Gastrocnemius medialis (tissue), 4 donors: Measurements from ENCODE around the gene LCE3C. TPM values are rescaled to one million over a fixed set of nuclear protein-coding genes. Genes with fewer than 3 reads are reported as not detected.

Experiments
- ATAC-seq, 2 donors: fragments of 150-250 bp; one replicate each; pipeline ENCODE4 v1.9.1; 2016
- DNase-seq, 2 donors: peaks; one replicate each; pipeline ENCODE4 v3.0.0-alpha.2; 2019
- H3K27ac ChIP-seq, 4 donors: fragments of 200-600 bp; sonication (generic); 1 replicate in 1 of 4; 2 replicates in 3 of 4; pipeline ENCODE4 v1.5.1; 2016 to 2018; ENCODE audit warnings: mild to moderate bottlenecking in 2 of 4, moderate library complexity in 1 of 4
- H3K27me3 ChIP-seq, 3 donors: fragments of 200-600 bp; sonication (generic) in 2 of 3; 1 replicate in 1 of 3; 2 replicates in 2 of 3; pipeline versions ENCODE4 v1.5.1 to v1.6.0; 2016 to 2019; ENCODE audit warnings: mild to moderate bottlenecking in 1 of 3, moderate library complexity in 1 of 3
- H3K36me3 ChIP-seq, 2 donors: fragments of 200-600 bp; sonication (generic) in 1 of 2; one replicate each; pipeline ENCODE4 v1.5.1; 2017 to 2018
- H3K4me1 ChIP-seq, 2 donors: fragments of 200-600 bp; sonication (generic) in 1 of 2; one replicate each; pipeline ENCODE4 v1.5.1; 2016 to 2017; ENCODE audit warnings: mild to moderate bottlenecking in 2 of 2
- H3K4me3 ChIP-seq, 4 donors: fragments of 200-600 bp; sonication (generic) in 3 of 4; 1 replicate in 1 of 4; 2 replicates in 3 of 4; pipeline ENCODE4 v1.5.1; 2016 to 2019; ENCODE audit warnings: mild to moderate bottlenecking in 2 of 4
- H3K9me3 ChIP-seq, 3 donors: fragments of 200-600 bp; sonication (generic) in 2 of 3; 1 replicate in 1 of 3; 2 replicates in 2 of 3; pipeline ENCODE4 v1.5.1; 2016 to 2019
- CTCF ChIP-seq, 5 experiments: fragments of 450-650 bp in 3 of 5; fragments of 200-600 bp in 2 of 5; sonication (generic) in 2 of 5; IDR thresholded peaks in 4 of 5; conservative IDR thresholded peaks in 1 of 5; 1 replicate in 4 of 5; 2 replicates in 1 of 5; pipeline ENCODE4 v1.5.1; 2016 to 2019; ENCODE audit warnings: antibody characterized with exemption in 5 of 5, mild to moderate bottlenecking in 3 of 5, moderate library complexity in 3 of 5
- POLR2A ChIP-seq, 2 donors: fragments of 450-650 bp; IDR thresholded peaks; one replicate each; pipeline ENCODE4 v1.6.1; 2017; ENCODE audit warnings: antibody characterized with exemption in 2 of 2, mild to moderate bottlenecking in 2 of 2, moderate library complexity in 2 of 2
- in situ Hi-C, 4 donors: fragments of 200-750 bp; cut with MboI; loops; one replicate each; pipeline versions ENCODE4 v1.15.0 to v1.8.0; 2017; ENCODE audit warnings: low sequenced_read_pairs in 4 of 4
- intact Hi-C: fragments of 100-400 bp; cut with DNase I; formaldehyde crosslinking; loops from one replicate; pipeline ENCODE4 v1.15.1; 2023; ENCODE audit warnings: low total_unique reads
- total RNA-seq, 4 donors: library from RNA; depleted of rRNA; stranded (reverse); fragments of >200 nt; gene quantifications; one replicate each; pipeline versions ENCODE4 v1.1.0 to v1.2.3, GENCODE V29; 2016

The LCE3C gene, protein sequence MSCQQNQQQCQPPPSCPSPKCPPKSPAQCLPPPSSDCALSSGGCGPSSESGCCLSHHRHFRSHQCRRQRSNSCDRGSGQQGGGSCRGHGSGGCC
- not detected for total RNA-seq

DNA sequence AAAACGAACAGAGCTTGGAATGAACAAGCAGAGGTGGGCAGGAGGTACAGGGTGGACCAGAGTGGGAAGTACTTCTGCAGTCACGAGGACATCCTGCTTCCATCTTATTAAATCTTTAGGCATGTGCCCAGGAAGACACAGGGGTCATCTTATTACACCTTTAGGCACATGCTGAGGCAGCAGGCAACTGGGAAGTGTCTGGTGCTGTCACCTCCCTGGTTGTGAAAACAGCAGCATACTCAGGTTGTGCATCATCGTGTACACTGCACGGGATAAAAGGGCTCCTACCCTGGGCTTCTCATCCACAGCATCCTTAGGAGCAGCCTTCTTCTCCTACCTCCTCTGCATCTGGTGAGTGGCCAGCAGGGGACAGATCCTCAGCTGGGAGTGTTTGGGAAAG is at the start of gene LCE3C:
LCE3C (plus strand) TSS at position 301 of the 400 bp plus-strand sequence. CDS start 498 bp downstream, outside the sequence.
- TF ChIP-seq POLR2A (IDR thresholded peaks at IDR 0.05) (no peak), CTCF (IDR thresholded peaks at IDR 0.05 in 4 of 5, conservative IDR thresholded peaks at IDR 0.05 in 1 of 5) (no peak)
- no peak for DNase-seq
- Histone ChIP-seq H3K27me3 (no peaks in the 10 kb centered on the region), H3K27ac (no peak within 1 kb of the TSS), H3K36me3 (no peaks in the 10 kb centered on the region), H3K9me3 (no peaks in the 10 kb centered on the region), H3K4me1 (no peaks in the 10 kb centered on the region), H3K4me3 (no peak within 1 kb of the TSS)
- intact Hi-C loops: no loop called here
- no peak for ATAC-seq
- in situ Hi-C loops: no loop called here

- DNase-seq (no peak), ATAC-seq (no peak)
- TF ChIP-seq CTCF (IDR thresholded peaks at IDR 0.05 in 4 of 5, conservative IDR thresholded peaks at IDR 0.05 in 1 of 5): no peak
- no peak for TF ChIP-seq POLR2A (IDR thresholded peaks at IDR 0.05)
- Histone ChIP-seq H3K4me1 (no peaks in the 10 kb centered on the region), H3K36me3 (no peaks in the 10 kb centered on the region), H3K9me3 (no peaks in the 10 kb centered on the region), H3K4me3 (no peak overlapping the region), H3K27ac (no peak overlapping the region), H3K27me3 (no peaks in the 10 kb centered on the region)
- intact Hi-C loops: no loop called here
- in situ Hi-C loops: no loop called here
These were observed 34.9 kb upstream of the LCE3C start for GRCh38 chr1:152565115-152565514.

- DNase-seq: no peak
- no peaks in the 10 kb centered on the region for H3K9me3 ChIP-seq
- H3K4me3 ChIP-seq: no peak overlapping the region
- intact Hi-C loops: no loop called here
- no peaks in the 10 kb centered on the region for H3K36me3 ChIP-seq
- no peaks in the 10 kb centered on the region for H3K4me1 ChIP-seq
- H3K27me3 ChIP-seq: no peaks in the 10 kb centered on the region
- no peak overlapping the region for H3K27ac ChIP-seq
- in situ Hi-C loops: no loop called here
- TF ChIP-seq POLR2A (IDR thresholded peaks at IDR 0.05) (no peak), CTCF (IDR thresholded peaks at IDR 0.05 in 4 of 5, conservative IDR thresholded peaks at IDR 0.05 in 1 of 5) (no peak)
- ATAC-seq: no peak
These were observed 34.4 kb upstream of the LCE3C start for GRCh38 chr1:152565535-152566215.

- Histone ChIP-seq H3K36me3 (no peaks in the 10 kb centered on the region), H3K27me3 (no peaks in the 10 kb centered on the region), H3K4me1 (no peaks in the 10 kb centered on the region), H3K4me3 (no peak within 1 kb of the TSS), H3K9me3 (no peaks in the 10 kb centered on the region), H3K27ac (no peak within 1 kb of the TSS)
- TF ChIP-seq POLR2A (IDR thresholded peaks at IDR 0.05) (no peak), CTCF (IDR thresholded peaks at IDR 0.05 in 4 of 5, conservative IDR thresholded peaks at IDR 0.05 in 1 of 5) (no peak)
- in situ Hi-C loops (no loop called here), intact Hi-C loops (no loop called here)
- ATAC-seq: no peak
- no peak for DNase-seq
These were observed 33.4 kb upstream of the LCE3C start, which contains the start of gene LCE3E for GRCh38 chr1:152566681-152567080. Gene LCE3E (minus strand): TSS chr1:152566780. CDS start chr1:152566208, 572 bp downstream.
